ENCODE results near the gene C1QL1.

Gene C1QL1

GRCh38 chr17:45001310-45001709 lies 33.2 kb upstream of the C1QL1 start:
- in situ Hi-C loops (cut with MboI; ENCODE audit: low sequenced_read_pairs, unreplicated experiment), result no loop called here
- no peak for DNase-seq (ENCODE audit: low spot score)
- TF ChIP-seq CTCF (IDR thresholded peaks at IDR 0.05; ENCODE audit: borderline replicate concordance, control extremely low read depth, extremely low read depth, insufficient read depth, missing control alignments), result no peak

GRCh38 chr17:44999433-44999832 lies 31.3 kb upstream of the C1QL1 start:
- in situ Hi-C loops (cut with MboI; ENCODE audit: low sequenced_read_pairs, unreplicated experiment), result no loop called here
- no peak for DNase-seq (ENCODE audit: low spot score)
- no peak for TF ChIP-seq CTCF (IDR thresholded peaks at IDR 0.05; ENCODE audit: borderline replicate concordance, control extremely low read depth, extremely low read depth, insufficient read depth, missing control alignments)

- TF ChIP-seq CTCF (IDR thresholded peaks at IDR 0.05; ENCODE audit: borderline replicate concordance, control extremely low read depth, extremely low read depth, insufficient read depth, missing control alignments), result no peak
- in situ Hi-C loops (cut with MboI; ENCODE audit: low sequenced_read_pairs, unreplicated experiment), result no loop called here
- no peak for DNase-seq (ENCODE audit: low spot score)
These were observed 30.5 kb upstream of the C1QL1 start for GRCh38 chr17:44998646-44999045.

GRCh38 chr17:44997733-44998520 lies 29.8 kb upstream of the C1QL1 start:
- in situ Hi-C loops (cut with MboI; ENCODE audit: low sequenced_read_pairs, unreplicated experiment), result no loop called here
- DNase-seq (ENCODE audit: low spot score), result no peak
- TF ChIP-seq CTCF (IDR thresholded peaks at IDR 0.05; ENCODE audit: borderline replicate concordance, control extremely low read depth, extremely low read depth, insufficient read depth, missing control alignments), result no peak

- no peak for TF ChIP-seq CTCF (IDR thresholded peaks at IDR 0.05; ENCODE audit: borderline replicate concordance, control extremely low read depth, extremely low read depth, insufficient read depth, missing control alignments)
- no peak for DNase-seq (ENCODE audit: low spot score)
- in situ Hi-C loops (cut with MboI; ENCODE audit: low sequenced_read_pairs, unreplicated experiment), result no loop called here
These were observed 28.2 kb upstream of the C1QL1 start for GRCh38 chr17:44996304-44996703.

GRCh38 chr17:44995436-44996001 lies 27.4 kb upstream of the C1QL1 start:
- in situ Hi-C loops (cut with MboI; ENCODE audit: low sequenced_read_pairs, unreplicated experiment), result no loop called here
- no peak for TF ChIP-seq CTCF (IDR thresholded peaks at IDR 0.05; ENCODE audit: borderline replicate concordance, control extremely low read depth, extremely low read depth, insufficient read depth, missing control alignments)
- no peak for DNase-seq (ENCODE audit: low spot score)
